HepG2 (cell line): ENCODE results near the gene GFRA3. TPM values are rescaled to one million over a fixed set of nuclear protein-coding genes. Genes with fewer than 3 reads are reported as not detected.

Source experiments
- ESRRA ChIP-seq: sonication (generic); formaldehyde crosslinking; IDR thresholded peaks from 2 replicates; pipeline ENCODE4 v1.5.1; 2020; ENCODE audit warnings: mild to moderate bottlenecking, low read depth, missing genetic modification reagents
- MED8 ChIP-seq: sonication (generic); formaldehyde crosslinking; IDR thresholded peaks from 2 replicates; pipeline ENCODE4 v1.8.1; 2023; ENCODE audit warnings: mild to moderate bottlenecking, missing genetic modification reagents; ENCODE audit not compliant: insufficient replicate concordance
- POGZ ChIP-seq: sonication (generic); formaldehyde crosslinking; IDR thresholded peaks from 2 replicates; pipeline ENCODE4 v1.4.0; 2020; ENCODE audit warnings: mild to moderate bottlenecking, missing genetic modification reagents
- PPARG ChIP-seq: conservative IDR thresholded peaks from 2 replicates; pipeline ENCODE4 v1.6.1; 2016; ENCODE audit warnings: missing biosample characterization, missing genetic modification reagents
- SYNCRIP ChIP-seq: fragments of 200-400 bp; formaldehyde crosslinking; IDR thresholded peaks from 2 replicates; pipeline ENCODE4 v1.6.1; 2018; ENCODE audit warnings: mild to moderate bottlenecking, low read depth, low read length; ENCODE audit not compliant: insufficient read depth
- ZFYVE20 ChIP-seq: sonication (generic); formaldehyde crosslinking; IDR thresholded peaks from 2 replicates; pipeline ENCODE4 v1.8.0; 2023; ENCODE audit warnings: low read depth, mild to moderate bottlenecking, moderate library complexity, missing genetic modification reagents, borderline replicate concordance
- ZNF225 ChIP-seq: sonication (generic); formaldehyde crosslinking; IDR thresholded peaks from 2 replicates; pipeline ENCODE4 v1.4.0; 2020; ENCODE audit warnings: mild to moderate bottlenecking, missing genetic modification reagents
- ZNF337 ChIP-seq: sonication (generic); formaldehyde crosslinking; IDR thresholded peaks from 2 replicates; pipeline ENCODE4 v1.5.1; 2020; ENCODE audit warnings: missing genetic modification reagents, low read depth, mild to moderate bottlenecking, borderline replicate concordance
- ZNF44 ChIP-seq: sonication (generic); formaldehyde crosslinking; IDR thresholded peaks from 2 replicates; pipeline ENCODE4 v1.5.1; 2020; ENCODE audit warnings: mild to moderate bottlenecking, missing genetic modification reagents
- ZNF619 ChIP-seq: sonication (generic); formaldehyde crosslinking; IDR thresholded peaks from 2 replicates; pipeline ENCODE4 v1.4.0; 2020; ENCODE audit warnings: mild to moderate bottlenecking, missing genetic modification reagents
- ZNF687 ChIP-seq: sonication (generic); formaldehyde crosslinking; IDR thresholded peaks from 2 replicates; pipeline ENCODE4 v1.5.1; 2020; ENCODE audit warnings: mild to moderate bottlenecking, missing genetic modification reagents, moderate library complexity
- polyA plus RNA-seq, 8 experiments: library from polyadenylated mRNA; depleted of rRNA in 3 of 8; stranded (reverse) in 7 of 8; unstranded in 1 of 8; fragments of >200 nt; fragmentation: Illumina TruSeq in 4 of 8; extraction: Trizol in 4 of 8; gene quantifications; 2 replicates each; pipeline versions ENCODE4 v1.2.1 to v1.2.3, GENCODE V29; 2011 to 2016; ENCODE audit warnings: low read depth in 4 of 8, missing spikeins in 1 of 8, mixed read lengths in 1 of 8; ENCODE audit not compliant: insufficient read depth in 1 of 8
- total RNA-seq, 5 experiments: library from RNA; depleted of rRNA; stranded (reverse); fragments of >200 nt; fragmentation: Illumina TruSeq; extraction: Trizol; gene quantifications; 2 replicates each; pipeline ENCODE4 v1.2.3, GENCODE V29; 2016; ENCODE audit warnings: low read depth in 1 of 5
- TF ChIP-seq, protein P1 (sequence below): sonication (generic); formaldehyde crosslinking; IDR thresholded peaks from 2 replicates; pipeline ENCODE4 v1.5.1; 2020; ENCODE audit warnings: mild to moderate bottlenecking, missing genetic modification reagents, borderline replicate concordance
- TF ChIP-seq, protein P2 (sequence below): sonication (generic); formaldehyde crosslinking; IDR thresholded peaks from 2 replicates; pipeline ENCODE4 v1.5.0; 2020; ENCODE audit warnings: missing genetic modification reagents, mild to moderate bottlenecking, borderline replicate concordance
- TF ChIP-seq, protein P3 (sequence below): sonication (generic); formaldehyde crosslinking; IDR thresholded peaks from 2 replicates; pipeline ENCODE4 v1.8.0; 2022; ENCODE audit warnings: mild to moderate bottlenecking, missing genetic modification reagents, borderline replicate concordance
- TF ChIP-seq, protein P4 (sequence below): sonication (generic); formaldehyde crosslinking; IDR thresholded peaks from 2 replicates; pipeline ENCODE4 v1.4.0; 2020; ENCODE audit warnings: mild to moderate bottlenecking, low read depth, missing genetic modification reagents

The GFRA3 gene
- total and polyA plus RNA-seq, 2 of the 13 experiments (the other 11 are each of a cell fraction or from before 2014, with no cell fraction given) = 0.27 to 0.30 TPM

- TF ChIP-seq, protein P1, sequence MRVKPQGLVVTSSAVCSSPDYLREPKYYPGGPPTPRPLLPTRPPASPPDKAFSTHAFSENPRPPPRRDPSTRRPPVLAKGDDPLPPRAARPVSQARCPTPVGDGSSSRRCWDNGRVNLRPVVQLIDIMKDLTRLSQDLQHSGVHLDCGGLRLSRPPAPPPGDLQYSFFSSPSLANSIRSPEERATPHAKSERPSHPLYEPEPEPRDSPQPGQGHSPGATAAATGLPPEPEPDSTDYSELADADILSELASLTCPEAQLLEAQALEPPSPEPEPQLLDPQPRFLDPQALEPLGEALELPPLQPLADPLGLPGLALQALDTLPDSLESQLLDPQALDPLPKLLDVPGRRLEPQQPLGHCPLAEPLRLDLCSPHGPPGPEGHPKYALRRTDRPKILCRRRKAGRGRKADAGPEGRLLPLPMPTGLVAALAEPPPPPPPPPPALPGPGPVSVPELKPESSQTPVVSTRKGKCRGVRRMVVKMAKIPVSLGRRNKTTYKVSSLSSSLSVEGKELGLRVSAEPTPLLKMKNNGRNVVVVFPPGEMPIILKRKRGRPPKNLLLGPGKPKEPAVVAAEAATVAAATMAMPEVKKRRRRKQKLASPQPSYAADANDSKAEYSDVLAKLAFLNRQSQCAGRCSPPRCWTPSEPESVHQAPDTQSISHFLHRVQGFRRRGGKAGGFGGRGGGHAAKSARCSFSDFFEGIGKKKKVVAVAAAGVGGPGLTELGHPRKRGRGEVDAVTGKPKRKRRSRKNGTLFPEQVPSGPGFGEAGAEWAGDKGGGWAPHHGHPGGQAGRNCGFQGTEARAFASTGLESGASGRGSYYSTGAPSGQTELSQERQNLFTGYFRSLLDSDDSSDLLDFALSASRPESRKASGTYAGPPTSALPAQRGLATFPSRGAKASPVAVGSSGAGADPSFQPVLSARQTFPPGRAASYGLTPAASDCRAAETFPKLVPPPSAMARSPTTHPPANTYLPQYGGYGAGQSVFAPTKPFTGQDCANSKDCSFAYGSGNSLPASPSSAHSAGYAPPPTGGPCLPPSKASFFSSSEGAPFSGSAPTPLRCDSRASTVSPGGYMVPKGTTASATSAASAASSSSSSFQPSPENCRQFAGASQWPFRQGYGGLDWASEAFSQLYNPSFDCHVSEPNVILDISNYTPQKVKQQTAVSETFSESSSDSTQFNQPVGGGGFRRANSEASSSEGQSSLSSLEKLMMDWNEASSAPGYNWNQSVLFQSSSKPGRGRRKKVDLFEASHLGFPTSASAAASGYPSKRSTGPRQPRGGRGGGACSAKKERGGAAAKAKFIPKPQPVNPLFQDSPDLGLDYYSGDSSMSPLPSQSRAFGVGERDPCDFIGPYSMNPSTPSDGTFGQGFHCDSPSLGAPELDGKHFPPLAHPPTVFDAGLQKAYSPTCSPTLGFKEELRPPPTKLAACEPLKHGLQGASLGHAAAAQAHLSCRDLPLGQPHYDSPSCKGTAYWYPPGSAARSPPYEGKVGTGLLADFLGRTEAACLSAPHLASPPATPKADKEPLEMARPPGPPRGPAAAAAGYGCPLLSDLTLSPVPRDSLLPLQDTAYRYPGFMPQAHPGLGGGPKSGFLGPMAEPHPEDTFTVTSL (CRISPR knock-in tag) = peak; percentile 84; the same call in 1 of the 2 replicates
- TF ChIP-seq ZNF337 (CRISPR knock-in tag) (no peak), ZNF687 (CRISPR knock-in tag) (no peak), POGZ (CRISPR knock-in tag) (peak; percentile 55; the same call in 1 of the 2 replicates), ESRRA (CRISPR knock-in tag) (no peak; the same call in 1 of the 2 replicates), PPARG (CRISPR knock-in tag) (0 out of 2 replicates have a peak, but pooled peaks have one; percentile 41), ZNF44 (0 out of 2 replicates have a peak, but pooled peaks have one; percentile 21), ZNF619 (no peak), SYNCRIP (no peak), MED8 (CRISPR knock-in tag) (no peak), ZFYVE20 (CRISPR knock-in tag) (no peak), ZNF225 (CRISPR knock-in tag) (no peak)
- TF ChIP-seq, protein P2, sequence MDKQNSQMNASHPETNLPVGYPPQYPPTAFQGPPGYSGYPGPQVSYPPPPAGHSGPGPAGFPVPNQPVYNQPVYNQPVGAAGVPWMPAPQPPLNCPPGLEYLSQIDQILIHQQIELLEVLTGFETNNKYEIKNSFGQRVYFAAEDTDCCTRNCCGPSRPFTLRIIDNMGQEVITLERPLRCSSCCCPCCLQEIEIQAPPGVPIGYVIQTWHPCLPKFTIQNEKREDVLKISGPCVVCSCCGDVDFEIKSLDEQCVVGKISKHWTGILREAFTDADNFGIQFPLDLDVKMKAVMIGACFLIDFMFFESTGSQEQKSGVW = no peak
- TF ChIP-seq, protein P3, sequence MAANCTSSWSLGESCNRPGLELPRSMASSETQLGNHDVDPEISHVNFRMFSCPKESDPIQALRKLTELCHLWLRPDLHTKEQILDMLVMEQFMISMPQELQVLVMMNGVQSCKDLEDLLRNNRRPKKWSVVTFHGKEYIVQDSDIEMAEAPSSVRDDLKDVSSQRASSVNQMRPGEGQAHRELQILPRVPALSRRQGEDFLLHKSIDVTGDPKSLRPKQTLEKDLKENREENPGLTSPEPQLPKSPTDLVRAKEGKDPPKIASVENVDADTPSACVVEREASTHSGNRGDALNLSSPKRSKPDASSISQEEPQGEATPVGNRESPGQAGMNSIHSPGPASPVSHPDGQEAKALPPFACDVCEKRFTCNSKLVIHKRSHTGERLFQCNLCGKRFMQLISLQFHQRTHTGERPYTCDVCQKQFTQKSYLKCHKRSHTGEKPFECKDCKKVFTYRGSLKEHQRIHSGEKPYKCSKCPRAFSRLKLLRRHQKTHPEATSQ (CRISPR knock-in tag) = no peak
- TF ChIP-seq, protein P4, sequence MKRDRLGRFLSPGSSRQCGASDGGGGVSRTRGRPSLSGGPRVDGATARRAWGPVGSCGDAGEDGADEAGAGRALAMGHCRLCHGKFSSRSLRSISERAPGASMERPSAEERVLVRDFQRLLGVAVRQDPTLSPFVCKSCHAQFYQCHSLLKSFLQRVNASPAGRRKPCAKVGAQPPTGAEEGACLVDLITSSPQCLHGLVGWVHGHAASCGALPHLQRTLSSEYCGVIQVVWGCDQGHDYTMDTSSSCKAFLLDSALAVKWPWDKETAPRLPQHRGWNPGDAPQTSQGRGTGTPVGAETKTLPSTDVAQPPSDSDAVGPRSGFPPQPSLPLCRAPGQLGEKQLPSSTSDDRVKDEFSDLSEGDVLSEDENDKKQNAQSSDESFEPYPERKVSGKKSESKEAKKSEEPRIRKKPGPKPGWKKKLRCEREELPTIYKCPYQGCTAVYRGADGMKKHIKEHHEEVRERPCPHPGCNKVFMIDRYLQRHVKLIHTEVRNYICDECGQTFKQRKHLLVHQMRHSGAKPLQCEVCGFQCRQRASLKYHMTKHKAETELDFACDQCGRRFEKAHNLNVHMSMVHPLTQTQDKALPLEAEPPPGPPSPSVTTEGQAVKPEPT (CRISPR knock-in tag) = no peak
Observed at GRCh38 chr5:138238034-138238433, 36.4 kb downstream of the GFRA3 start (continued).
